Lung microvascular endothelial cell (primary cell): ENCODE data around the gene FGFBP1. TPM values are rescaled to one million over a fixed set of nuclear protein-coding genes. Genes with fewer than 3 reads are reported as not detected.

Source experiments
- total RNA-seq: library from RNA; depleted of rRNA; stranded (reverse); fragments of >200 nt; gene quantifications from 2 replicates; pipeline ENCODE4 v1.2.1, GENCODE V29; 2014

The FGFBP1 gene
- total RNA-seq, 1 donor from 2014 or later, result not detected

Other genes starting within 250 kb of the FGFBP1 start
- 44.7 and 59.3 TPM in 2 replicates for gene BST1, start 235.7 kb downstream of the FGFBP1 start, total RNA-seq
- gene CD38, start 160.4 kb downstream of the FGFBP1 start, total RNA-seq, result 10.9 and 11.1 TPM in 2 replicates
- gene FGFBP2, start 24.4 kb upstream of the FGFBP1 start, total RNA-seq, result not detected in 2 replicates
- gene PROM1, start 145.3 kb upstream of the FGFBP1 start, total RNA-seq, result under 0.01 TPM in 1 of 2 replicates, not detected in the other